Calu3 (cell line): ENCODE measurements around the gene ZNF492. TPM values are rescaled to one million over a fixed set of nuclear protein-coding genes. Genes with fewer than 3 reads are reported as not detected.
"Not testable (repeated sequence)": the region's sequence is repeated elsewhere in the genome, so short reads cannot be mapped to it uniquely, and the experiment has no call there.

Source experiments
- Bru-seq: library from RNA; stranded (reverse); fragments of 400-500 nt; gene quantifications from one replicate; lab custom pipeline; 2021; lab: Mats Ljungman, UMichigan
- BruChase-seq, 2 experiments: library from RNA; stranded (reverse); fragments of 400-500 nt; gene quantifications; one replicate each; lab custom pipeline; 2021; lab: Mats Ljungman, UMichigan
- BruUV-seq: library from RNA; stranded (reverse); fragments of 400-500 nt; replicated peaks from 2 replicates; lab custom pipeline; 2021; lab: Mats Ljungman, UMichigan
- CTCF ChIA-PET: fragments of 300-600 bp; sonication (Branson Sonifier 250); formaldehyde crosslinking; loops from one replicate; lab custom pipeline; 2022; ENCODE audit warnings: antibody characterized with exemption; lab: Charles Lee
- DNase-seq: peaks from one replicate; pipeline ENCODE4 v3.0.0; 2022
- H3K27ac Mint-ChIP-seq: one replicate; pipeline ENCODE4 v1.8.0; 2022; ENCODE audit warnings: mixed read lengths; ENCODE audit not compliant: unreplicated experiment
- H3K27me3 Mint-ChIP-seq: one replicate; pipeline ENCODE4 v1.8.0; 2022; ENCODE audit warnings: mixed read lengths; ENCODE audit not compliant: unreplicated experiment
- H3K36me3 Mint-ChIP-seq: one replicate; pipeline ENCODE4 v1.8.0; 2022; ENCODE audit warnings: mild to moderate bottlenecking, moderate library complexity, mixed read lengths; ENCODE audit not compliant: insufficient read depth, unreplicated experiment
- H3K4me1 Mint-ChIP-seq: one replicate; pipeline ENCODE4 v1.8.0; 2022; ENCODE audit warnings: mild to moderate bottlenecking, low read depth, mixed read lengths; ENCODE audit not compliant: unreplicated experiment
- H3K4me3 Mint-ChIP-seq: one replicate; pipeline ENCODE4 v1.8.0; 2022; ENCODE audit warnings: mild to moderate bottlenecking, low read depth, moderate library complexity, mixed read lengths; ENCODE audit not compliant: unreplicated experiment
- H3K9me3 Mint-ChIP-seq: one replicate; pipeline ENCODE4 v1.8.0; 2022; ENCODE audit warnings: low read depth, mixed read lengths; ENCODE audit not compliant: unreplicated experiment
- CTCF ChIP-seq: fragments of 200-600 bp; IDR thresholded peaks from one replicate; pipeline ENCODE4 v1.8.0; 2022; ENCODE audit warnings: antibody characterized with exemption; ENCODE audit not compliant: unreplicated experiment
- intact Hi-C: fragments of 100-400 bp; cut with micrococcal nuclease; formaldehyde crosslinking; loops from one replicate; pipeline ENCODE4 v1.10.0; 2022; ENCODE audit not compliant: unreplicated experiment
- long read RNA-seq: library from polyadenylated mRNA; stranded (forward); transcript quantifications from one replicate; pipeline ENCODE4 v2.0.0, GENCODE V29; 2022
- total RNA-seq: library from RNA; stranded (reverse); gene quantifications from 2 replicates; pipeline ENCODE4 v1.2.3, GENCODE V29; 2022

The ZNF492 gene
- not detected in 2 replicates for total RNA-seq
- not detected for Bru-seq, nascent RNA
- BruChase-seq, experiment 1, labeled RNA remaining after a 6-hour chase, result not detected
- not detected for BruChase-seq, experiment 2, labeled RNA remaining after a 2-hour chase
- long read RNA-seq, result 0 reads

- H3K27ac Mint-ChIP-seq, BruUV-seq, DNase-seq, H3K27me3 Mint-ChIP-seq, intact Hi-C loops, H3K4me1 Mint-ChIP-seq, H3K4me3 Mint-ChIP-seq, H3K36me3 Mint-ChIP-seq, H3K9me3 Mint-ChIP-seq, CTCF ChIA-PET: not testable (repeated sequence)
Measured at GRCh38 chr19:22633706-22634449, at the start of gene ZNF492. Gene ZNF492, plus strand, starts transcription at chr19:22634324. Its CDS starts 19,076 bp downstream, at chr19:22653400.

GRCh38 chr19:22595422-22595821 lies 38.7 kb upstream of the ZNF492 start:
- no peak overlapping the region for H3K4me3 Mint-ChIP-seq
- DNase-seq, result no peak
- no peaks in the 10 kb centered on the region for H3K27me3 Mint-ChIP-seq
- CTCF ChIA-PET, result no interaction called here
- intact Hi-C loops, result no loop called here
- no peaks in the 10 kb centered on the region for H3K36me3 Mint-ChIP-seq
- no peak for TF ChIP-seq CTCF
- no TSS peak for BruUV-seq
- no peak overlapping the region for H3K27ac Mint-ChIP-seq
- H3K4me1 Mint-ChIP-seq, result no peaks in the 10 kb centered on the region
- H3K9me3 Mint-ChIP-seq, result peaks cover 12% of the 10 kb centered on the region

- Mint-ChIP-seq H3K9me3 (peaks cover 12% of the 10 kb centered on the region), H3K4me3 (no peak overlapping the region), H3K27ac (no peak overlapping the region), H3K36me3 (no peaks in the 10 kb centered on the region), H3K4me1 (no peaks in the 10 kb centered on the region), H3K27me3 (no peaks in the 10 kb centered on the region)
- CTCF ChIA-PET, result no interaction called here
- intact Hi-C loops, result no loop called here
- no peak for DNase-seq
- TF ChIP-seq CTCF, result no peak
- BruUV-seq, result no TSS peak
Measured at GRCh38 chr19:22595918-22596341, 38.2 kb upstream of the ZNF492 start.

GRCh38 chr19:22600690-22601648 lies 33.2 kb upstream of the ZNF492 start:
- no peak overlapping the region for H3K27ac Mint-ChIP-seq
- peaks cover 16% of the 10 kb centered on the region for H3K9me3 Mint-ChIP-seq
- no peaks in the 10 kb centered on the region for H3K27me3 Mint-ChIP-seq
- DNase-seq, result no peak
- no peak overlapping the region for H3K4me3 Mint-ChIP-seq
- CTCF ChIA-PET, result no interaction called here
- no peaks in the 10 kb centered on the region for H3K4me1 Mint-ChIP-seq
- BruUV-seq, result no TSS peak
- no peaks in the 10 kb centered on the region for H3K36me3 Mint-ChIP-seq
- TF ChIP-seq CTCF, result no peak
- intact Hi-C loops, result no loop called here
